GM21528 (cell line): ENCODE measurements around the gene ST14.
"Not testable (repeated sequence)": the region's sequence is repeated elsewhere in the genome, so short reads cannot be mapped to it uniquely, and the experiment has no call there.

Source experiments
- ATAC-seq: cut with Tn5 transposase; IDR thresholded peaks from one replicate; pipeline ENCODE4 v1.9.1; 2021; ENCODE audit warnings: mild to moderate bottlenecking, moderate library complexity; ENCODE audit not compliant: unreplicated experiment, low FRiP score

Gene ST14

DNA sequence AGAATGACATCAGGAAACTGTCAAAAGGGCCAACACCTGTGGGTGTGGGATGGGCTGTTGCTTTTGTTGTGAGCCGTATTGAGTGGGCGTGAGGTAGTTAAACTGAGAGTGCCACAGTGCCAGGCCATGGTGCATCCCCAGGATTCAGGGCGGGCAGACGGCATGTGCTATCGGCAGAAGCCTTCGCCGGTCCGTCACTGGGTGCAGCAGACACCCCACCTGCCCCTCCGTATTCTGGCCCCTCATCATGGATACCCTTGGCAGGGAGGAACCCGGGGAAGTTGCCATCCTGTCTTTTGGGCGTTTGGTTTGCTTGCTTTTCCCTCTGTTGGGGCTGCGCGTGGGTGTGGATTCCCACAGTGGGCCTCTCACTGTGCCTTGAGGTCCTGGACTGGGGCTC is 27.5 kb downstream of the ST14 start:
- no peak for ATAC-seq

GRCh38 chr11:130188047-130188446 is 28.5 kb downstream of the ST14 start:
- no peak for ATAC-seq

DNA sequence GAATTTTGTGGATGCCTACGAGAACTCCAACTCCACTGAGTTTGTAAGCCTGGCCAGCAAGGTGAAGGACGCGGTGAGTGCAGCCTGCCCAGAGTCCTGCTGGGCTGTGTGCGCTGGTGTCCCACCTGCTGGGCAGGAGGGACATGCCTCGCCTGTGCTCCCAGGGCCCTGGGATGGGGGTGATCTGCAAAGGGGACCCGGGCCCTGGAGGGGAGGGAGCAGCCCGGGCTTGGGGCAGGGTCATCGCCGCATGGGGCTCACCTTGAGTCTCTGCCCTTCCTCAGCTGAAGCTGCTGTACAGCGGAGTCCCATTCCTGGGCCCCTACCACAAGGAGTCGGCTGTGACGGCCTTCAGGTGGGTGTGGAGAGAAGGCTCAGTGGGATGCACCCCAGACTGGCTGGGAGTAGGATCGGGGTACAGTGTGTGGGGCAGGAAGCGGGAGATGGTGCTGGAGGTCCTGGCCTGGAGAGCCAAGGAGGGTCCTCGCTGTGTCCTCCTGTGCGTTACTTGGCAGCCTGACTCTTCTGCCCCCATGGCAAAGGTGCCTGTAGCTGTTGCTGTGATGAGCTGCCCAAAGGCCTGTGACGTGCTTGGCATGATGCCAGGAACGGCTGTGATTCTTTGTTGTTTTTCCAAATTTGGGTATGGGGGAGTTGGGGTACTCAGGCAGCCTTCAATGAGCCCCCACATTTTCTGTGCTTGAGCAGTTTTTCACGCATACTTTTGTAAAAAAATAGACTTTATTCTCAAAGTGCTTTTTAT is 29.2 kb downstream of the ST14 start:
- no peak for ATAC-seq

GRCh38 chr11:130189492-130190210 is 30.1 kb downstream of the ST14 start:
- no peak for ATAC-seq

DNA sequence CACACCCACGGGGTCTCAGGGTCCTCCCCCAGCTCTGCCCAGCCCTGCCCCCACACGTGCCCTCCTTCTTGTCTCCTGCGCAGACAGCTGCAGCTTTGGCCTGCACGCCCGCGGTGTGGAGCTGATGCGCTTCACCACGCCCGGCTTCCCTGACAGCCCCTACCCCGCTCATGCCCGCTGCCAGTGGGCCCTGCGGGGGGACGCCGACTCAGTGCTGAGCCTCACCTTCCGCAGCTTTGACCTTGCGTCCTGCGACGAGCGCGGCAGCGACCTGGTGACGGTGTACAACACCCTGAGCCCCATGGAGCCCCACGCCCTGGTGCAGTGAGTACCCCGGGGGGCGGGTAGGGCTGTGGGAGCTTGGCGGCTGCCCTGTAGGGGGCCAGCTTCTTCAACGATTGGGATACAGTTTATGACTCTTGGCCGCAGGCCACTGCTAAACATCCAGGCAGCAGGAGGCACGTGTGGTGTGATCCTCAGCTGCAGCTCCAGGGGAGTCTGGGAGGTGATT is 30.8 kb downstream of the ST14 start:
- no peak for ATAC-seq

- no peak for ATAC-seq
Observed at GRCh38 chr11:130191896-130192295, 32.3 kb downstream of the ST14 start.

- no peak for ATAC-seq
Observed at GRCh38 chr11:130192845-130193267, 33.3 kb downstream of the ST14 start.

- ATAC-seq, result not testable (repeated sequence)
Observed at GRCh38 chr11:130193551-130193950, 34.0 kb downstream of the ST14 start.

- ATAC-seq, result no peak
Observed at GRCh38 chr11:130194241-130195023, 34.9 kb downstream of the ST14 start.

GRCh38 chr11:130197386-130198035 is 37.9 kb downstream of the ST14 start:
- ATAC-seq, result no peak

- ATAC-seq, result no peak
Observed at GRCh38 chr11:130198292-130198691, 38.7 kb downstream of the ST14 start.

GRCh38 chr11:130198964-130199363 is 39.4 kb downstream of the ST14 start:
- ATAC-seq, result no peak

DNA sequence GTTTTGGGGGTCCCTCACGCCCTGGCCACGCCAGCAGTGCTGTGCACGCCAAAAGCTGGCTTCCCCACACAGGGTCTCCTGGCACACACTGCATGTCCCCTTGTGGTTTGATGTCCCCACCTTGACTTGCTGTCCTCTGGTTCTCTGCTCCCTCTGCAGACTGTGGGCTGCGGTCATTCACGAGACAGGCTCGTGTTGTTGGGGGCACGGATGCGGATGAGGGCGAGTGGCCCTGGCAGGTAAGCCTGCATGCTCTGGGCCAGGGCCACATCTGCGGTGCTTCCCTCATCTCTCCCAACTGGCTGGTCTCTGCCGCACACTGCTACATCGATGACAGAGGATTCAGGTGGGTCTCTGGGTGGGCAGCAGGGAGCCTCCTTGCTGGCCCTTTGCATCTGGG is 40.2 kb downstream of the ST14 start:
- ATAC-seq, result no peak

- no peak for ATAC-seq
Observed at GRCh38 chr11:130201026-130201425, 41.4 kb downstream of the ST14 start.

- ATAC-seq, result no peak
Observed at GRCh38 chr11:130202009-130202817, 42.6 kb downstream of the ST14 start.

GRCh38 chr11:130202818-130203689 is 43.5 kb downstream of the ST14 start:
- ATAC-seq, result no peak

DNA sequence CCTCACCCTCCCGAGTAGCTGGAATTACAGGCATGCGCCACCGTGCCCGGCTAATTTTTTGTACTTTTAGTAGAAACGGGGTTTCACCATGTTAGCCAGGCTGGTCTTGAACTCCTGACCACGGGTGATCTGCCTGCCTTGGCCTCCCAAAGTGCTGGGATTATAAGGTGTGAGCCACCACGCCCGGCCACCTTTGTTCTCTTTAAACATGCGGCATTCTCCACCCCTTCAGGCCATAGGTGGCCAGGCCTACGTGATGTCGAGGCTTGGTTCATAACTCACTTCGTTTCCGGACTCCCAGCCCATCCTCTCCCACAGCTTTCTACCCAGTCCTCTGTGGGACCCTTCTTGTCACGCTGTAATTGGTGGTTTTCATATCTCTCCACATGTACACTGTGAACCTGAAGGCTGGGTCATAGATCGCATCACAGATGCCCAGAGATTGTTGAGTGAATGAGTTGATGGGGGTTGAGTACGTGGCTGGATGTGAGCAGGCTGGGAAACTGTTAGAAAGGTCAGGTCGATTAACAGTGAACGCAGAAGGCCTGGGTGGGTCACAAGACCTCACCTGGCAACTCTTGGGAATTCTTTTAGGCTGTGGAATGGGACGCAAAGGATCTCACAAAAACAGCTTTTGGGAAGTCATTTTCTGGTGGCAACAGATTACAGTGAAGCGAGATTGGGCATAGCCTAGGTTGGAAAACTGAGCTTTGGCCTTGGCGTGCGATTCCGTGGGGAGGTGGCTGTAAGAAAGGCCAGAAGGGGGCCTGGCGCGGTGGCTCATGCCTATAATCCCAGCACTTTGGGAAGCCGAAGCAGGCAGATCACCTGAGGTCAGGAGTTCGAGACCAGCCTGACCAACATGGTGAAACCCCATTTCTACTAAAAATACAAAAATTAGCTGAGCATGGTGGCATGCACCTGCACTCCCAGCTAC is 44.5 kb downstream of the ST14 start:
- no peak for ATAC-seq

- ATAC-seq, result no peak
Observed at GRCh38 chr11:130204703-130205095, 45.1 kb downstream of the ST14 start.
